Measurements from ENCODE around the gene GADD45A.
"Not testable (repeated sequence)": the region's sequence is repeated elsewhere in the genome, so short reads cannot be mapped to it uniquely, and the experiment has no call there.

The GADD45A gene

DNA sequence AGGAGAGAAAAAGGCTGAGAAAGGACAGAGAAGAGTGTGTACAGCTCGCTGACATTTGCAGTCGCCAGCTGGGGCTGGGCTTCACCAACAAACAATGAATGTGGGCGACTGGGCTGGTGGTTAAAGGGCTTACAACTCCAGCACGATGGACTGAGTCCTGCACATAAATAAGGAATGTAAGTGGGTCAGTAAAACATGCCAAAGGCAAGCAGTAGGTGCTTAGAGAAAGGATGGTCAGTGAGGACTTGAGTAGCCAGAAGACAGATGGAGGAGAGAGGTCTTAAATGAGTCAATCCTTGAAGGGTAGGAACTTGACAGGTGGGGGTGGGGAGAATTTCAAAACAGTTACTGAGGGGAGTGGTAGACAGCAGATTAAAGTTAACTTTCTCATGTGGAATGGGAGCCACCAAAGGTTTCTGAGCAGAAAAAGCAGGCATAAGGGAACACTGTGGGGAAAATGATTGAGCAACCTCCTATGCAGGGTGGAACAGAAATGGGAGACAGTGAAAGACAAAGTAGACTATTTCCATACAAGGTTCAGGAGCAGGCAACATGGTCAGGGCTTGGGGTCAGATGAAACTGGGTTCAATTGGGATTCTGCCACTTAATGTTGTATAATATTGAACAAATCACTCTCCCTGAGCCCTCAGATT, 37.4 kb downstream of the GADD45A start:
- DNase-seq = no peak

DNA sequence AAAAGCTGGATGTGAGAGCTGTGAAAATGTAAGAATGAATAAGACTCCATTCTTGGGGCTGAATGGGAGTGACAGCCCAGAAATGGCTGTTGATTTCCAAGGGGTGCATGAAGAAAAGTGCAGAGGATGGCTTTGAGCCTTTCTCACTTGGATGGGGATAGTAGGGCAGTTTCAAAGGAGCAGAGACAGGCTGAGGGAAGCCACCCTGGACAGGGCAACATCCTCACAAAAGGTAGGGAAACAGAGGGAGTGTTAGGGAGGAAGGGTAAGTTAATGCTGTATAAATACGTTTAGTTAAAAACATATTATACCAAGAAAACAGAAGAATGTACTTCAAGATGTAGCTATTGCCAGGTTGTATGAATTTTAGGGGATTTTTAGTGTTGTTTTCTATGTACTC, 38.1 kb downstream of the GADD45A start:
- no peak for DNase-seq

DNA sequence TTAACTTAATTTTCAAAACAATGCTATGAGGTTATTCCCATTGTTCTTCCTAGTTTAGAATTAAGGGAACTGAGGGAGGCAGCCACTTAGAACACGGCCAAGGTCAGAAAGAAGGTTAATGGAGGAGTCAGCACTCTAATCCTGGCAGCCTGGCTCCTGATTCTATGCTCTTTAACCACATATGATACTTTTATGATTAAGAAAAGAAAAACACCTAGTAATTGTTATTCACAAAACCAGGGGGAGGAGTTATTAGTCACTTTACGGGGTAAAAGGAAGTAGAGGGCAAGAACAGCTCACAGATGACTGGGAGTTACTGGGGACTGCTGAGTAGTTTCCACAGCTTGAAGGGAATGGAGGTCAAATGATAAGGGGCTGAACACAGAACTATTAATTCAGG, 38.6 kb downstream of the GADD45A start:
- peak; percentile 28 for DNase-seq

DNA sequence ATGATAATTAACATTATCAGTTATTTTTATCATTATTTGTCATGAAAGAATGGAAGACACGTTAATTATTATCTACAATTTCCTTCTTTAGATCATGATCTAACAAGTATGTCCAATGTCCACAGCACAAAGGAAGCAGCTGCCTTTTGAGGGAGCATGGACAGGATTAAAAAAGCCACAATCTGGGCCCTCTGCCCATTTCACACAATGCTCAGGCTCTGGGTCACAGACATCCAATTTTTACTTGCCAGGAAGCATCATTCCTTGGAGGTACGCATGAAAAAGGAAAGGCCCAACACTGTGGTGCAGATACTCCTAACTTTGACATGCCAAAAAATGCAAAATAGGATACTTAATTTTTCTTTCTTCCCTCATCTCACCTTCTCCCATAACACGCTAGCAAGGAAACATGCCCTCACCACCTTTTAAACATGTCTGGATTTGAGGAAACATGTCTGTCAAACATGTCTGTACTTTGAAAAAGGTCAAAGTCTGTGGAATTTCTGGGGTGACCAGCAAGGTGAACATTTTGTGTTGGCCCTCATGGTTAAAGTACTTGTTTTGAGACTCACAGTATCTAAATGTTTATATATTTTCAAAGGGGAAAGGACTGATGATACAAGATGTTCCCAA, 40.0 kb downstream of the GADD45A start:
- DNase-seq = no peak

DNA sequence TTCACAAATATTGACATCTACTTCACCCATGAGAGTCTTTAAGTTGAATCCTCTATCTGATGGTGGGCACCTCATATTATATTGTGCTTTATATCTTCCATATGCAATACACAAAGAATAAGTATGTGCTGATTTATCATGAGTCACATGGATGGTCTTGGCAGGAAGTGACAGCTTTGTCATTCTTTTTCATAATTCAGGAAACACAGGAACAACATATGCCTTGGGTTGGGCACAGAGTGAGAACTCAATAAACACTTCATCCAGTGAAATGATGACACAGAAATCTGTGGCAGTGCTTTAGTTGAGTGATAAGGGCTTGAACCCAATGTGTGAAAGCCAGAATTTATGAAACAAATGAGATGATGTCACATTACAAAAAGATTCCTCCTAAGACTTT, 41.2 kb downstream of the GADD45A start:
- DNase-seq = no peak

DNA sequence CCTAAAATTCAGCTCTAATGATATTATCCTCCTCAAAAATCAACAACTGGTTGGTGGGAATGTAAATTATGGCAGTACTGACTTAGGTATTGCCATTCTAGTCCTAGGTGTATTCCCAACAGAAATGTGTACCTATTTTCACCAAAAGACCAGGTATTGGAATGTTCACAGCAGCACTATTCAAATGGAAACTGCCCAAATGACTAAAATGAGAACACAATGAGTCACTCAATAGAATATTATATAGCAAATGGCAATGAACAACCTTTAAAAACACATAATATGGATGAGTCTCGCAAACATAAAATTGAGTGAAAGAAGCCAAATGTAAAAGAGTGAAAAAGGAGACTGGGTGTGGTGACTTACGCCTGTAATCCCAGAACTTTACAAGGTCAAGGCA, 44.9 kb downstream of the GADD45A start:
- DNase-seq = no peak

DNA sequence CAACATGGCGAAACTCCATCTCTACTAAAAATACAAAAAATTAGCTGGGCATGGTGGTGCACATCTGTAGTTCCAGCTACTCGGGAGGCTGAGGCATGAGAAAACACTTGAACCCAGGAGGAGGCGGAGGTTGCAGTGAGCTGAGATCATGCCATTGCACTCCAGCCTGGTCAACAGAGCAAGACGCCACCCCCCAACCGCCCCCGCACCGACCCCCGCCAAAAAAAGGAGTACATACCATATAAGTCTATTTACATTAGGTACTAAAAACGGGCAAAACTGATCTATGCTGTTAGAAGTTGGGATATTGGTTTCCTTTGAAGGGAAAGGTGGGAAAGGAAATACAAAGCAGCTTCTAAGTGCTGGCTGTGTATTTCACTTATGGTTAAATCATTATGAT, 45.3 kb downstream of the GADD45A start:
- not testable (repeated sequence) for DNase-seq

DNA sequence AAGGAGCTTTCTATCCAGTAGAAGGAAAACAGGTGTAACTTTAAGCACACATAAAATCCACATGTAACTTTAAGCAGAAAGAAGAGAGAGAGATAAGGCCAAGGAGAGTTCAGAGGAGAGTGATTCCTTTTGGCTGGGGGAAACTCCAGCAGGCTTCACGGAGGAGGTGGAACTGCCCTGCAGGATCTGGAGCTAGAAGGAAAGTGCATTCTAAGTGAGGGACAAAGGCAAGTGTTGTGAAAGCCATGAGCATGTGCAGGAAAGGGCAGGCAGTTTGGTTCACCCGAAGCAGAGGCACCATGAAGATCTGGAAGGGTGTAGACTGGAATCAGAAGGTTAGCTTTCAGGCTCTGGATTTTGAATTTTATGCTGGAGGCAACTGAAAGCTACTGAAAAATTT, 46.3 kb downstream of the GADD45A start:
- DNase-seq = no peak

DNA sequence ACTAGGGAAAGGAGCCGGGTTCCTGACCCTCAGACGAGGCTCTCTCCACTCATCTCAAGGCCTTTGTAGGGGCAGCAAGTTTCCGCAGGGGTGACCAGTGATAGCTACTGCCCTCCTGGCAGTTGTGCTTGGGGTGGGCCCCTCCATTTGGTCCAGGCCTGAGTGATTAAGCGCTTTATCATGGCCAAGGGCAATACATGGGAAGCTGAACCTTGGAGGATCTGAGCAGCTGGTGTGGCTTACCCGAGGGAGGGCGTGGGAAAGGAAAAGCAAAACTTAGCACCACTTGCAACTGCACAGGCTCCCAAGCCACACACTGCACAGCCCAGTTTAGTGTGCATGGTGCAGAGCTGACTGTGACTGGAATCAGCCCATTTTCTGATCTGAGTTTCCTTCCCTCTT, 47.8 kb downstream of the GADD45A start:
- no peak for DNase-seq

DNA sequence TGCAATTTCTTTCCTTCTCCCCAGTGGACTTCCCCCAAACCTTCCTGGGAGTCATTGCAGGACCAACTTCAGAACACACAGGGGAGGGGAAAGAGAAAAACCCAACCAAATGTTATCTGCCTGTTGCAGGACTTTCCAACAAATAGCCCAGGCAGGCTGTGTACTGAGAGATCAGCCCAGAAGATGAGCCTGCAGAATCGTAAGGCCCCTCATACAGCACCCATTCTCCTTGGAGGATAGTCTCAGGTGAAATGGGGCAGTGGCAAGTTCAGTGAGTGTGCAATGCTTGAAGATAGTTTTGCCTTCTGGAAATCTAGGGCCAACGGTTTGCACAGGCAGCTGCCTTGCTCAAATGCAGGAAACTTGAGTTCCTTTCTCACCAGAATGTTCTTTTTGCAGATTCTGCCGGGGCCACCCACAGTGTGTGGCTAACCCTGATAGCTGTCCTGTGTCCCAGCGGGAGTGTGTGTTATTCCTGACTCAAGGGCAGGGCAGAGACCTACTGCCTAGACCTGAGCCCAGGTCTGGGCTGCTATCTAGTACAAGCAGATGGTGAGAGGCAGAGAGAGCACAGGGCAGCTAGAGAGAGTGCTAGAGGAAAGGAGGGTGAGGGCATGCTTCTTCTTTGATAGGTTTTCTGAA, 48.8 kb downstream of the GADD45A start:
- DNase-seq = no peak

DNA sequence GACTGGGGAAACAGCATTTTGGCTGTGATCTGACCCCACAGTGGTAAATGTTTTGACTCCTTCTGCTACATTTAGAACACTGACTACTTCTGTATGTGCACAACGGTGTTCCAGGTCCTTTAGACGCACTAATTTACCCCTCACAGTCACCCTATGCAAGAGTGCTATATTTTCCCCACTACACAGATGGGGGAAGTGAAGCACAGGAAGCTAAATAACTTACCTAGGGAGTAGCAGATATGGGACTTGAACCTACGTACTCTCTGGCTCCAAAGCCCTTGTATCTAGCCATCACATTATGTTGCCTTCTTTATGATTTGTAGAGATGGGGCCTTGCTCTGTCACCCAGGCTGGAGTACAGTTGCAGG, 49.3 kb downstream of the GADD45A start:
- no peak for DNase-seq

DNA sequence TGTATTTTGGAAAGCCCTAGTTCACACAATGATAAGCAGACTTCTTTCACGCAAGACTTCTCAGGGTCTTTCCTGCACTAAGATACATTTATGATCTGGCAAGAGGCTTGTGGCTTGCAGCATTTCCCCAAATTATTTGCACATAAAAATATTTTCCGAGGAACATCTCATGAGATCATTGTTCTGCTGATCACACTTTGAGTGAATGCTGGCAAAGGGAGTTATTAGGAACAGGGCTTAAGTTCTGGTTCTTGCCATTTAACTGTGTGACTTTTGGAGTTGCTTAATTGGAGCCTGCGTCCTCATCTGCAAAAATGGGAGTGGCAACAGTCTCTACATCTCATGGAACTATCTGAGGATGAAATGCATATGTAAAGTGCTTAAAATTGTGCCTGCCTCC, 50.2 kb downstream of the GADD45A start:
- no peak for DNase-seq

DNA sequence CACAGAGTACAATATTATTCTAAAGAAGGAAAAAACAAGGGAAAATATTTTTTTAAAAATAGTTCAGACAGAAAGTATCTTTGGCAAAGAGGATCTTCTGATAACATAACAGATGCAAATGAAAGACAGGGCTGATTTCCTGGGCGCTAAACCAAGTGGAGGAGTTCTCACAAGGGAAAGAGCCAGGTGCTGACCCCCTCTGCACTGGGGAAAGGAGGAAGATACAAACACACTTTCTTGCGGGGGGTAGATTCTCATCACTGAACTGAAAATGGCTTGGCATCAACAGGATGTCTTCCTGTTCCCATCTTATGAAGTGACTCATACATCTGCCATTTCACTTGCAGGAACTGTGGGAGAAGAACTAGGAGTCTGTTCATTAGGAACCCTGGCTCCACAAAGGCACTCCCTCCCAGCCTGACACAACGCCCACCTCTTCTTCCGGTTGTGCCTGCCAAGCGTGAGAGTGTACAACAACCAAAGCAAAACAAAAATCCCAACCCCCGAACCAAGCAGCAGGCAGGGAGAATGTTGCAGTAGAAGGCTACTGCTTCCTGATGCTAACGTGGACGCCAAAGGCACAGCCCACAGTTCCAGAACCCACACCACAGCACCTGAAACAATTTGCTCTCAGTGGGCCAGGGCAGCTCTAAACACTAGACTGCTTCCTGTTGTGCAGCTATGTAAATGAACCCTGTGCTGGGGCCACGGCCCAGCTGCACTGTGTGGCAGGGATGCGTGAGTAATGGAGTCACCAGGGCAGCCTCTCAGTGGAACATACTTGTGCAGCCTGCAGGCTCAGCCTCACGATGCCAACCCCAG, 51.0 kb downstream of the GADD45A start:
- DNase-seq = peak; percentile 73

DNA sequence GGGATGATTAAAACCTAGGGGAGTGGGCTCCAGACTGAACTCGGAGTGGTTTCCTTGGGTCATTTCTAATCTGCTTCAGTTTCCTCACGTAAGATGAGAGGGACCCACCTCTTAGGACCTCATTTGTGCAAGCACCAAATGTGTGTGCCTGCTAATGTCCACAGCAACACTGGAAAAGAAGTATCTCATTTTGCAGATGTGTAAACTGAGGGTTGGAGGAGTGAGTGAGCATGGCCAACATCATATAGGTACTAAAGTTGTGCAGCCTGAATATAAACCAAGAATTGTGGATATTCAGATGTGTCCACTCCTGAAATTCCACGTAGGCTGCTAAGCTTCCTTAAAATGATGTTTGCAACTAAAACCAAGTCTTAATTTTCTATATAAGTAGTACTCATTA, 51.7 kb downstream of the GADD45A start:
- DNase-seq = no peak

DNA sequence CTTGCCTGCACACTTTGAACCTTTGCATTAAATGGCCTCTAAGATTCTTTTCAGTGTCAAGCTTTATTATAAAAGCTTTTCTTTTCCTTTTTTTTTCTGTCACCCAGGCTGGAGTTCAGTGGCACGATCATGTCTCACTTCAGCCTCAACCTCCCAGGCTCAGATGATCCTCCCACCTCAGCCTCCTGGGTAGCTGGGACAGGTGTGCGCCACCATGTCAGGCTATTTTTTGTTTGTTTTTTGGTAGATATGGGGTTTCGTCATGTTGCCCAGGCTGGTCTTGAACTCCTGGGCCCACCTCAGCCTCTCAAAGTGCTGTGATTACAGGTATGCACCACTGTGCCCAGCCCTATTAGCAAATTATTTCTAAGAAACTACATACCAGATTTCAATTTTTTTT, 52.9 kb downstream of the GADD45A start:
- no peak for DNase-seq

Data from RPMI8226 (cell line).